Mucosa of descending colon (tissue), 3 donors: ENCODE measurements around the gene ZNF878. TPM values are rescaled to one million over a fixed set of nuclear protein-coding genes. Genes with fewer than 3 reads are reported as not detected.
"Not testable (repeated sequence)": the region's sequence is repeated elsewhere in the genome, so short reads cannot be mapped to it uniquely, and the experiment has no call there.

Source experiments
- ATAC-seq: fragments of 200-7000 bp; cut with Tn5 transposase; one replicate; pipeline ENCODE4 v1.9.1; 2020; ENCODE audit warnings: mild to moderate bottlenecking, moderate library complexity
- DNase-seq, 3 donors: peaks; one replicate each; pipeline ENCODE4 v3.0.0-alpha.2; 2020
- H3K36me3 ChIP-seq: fragments of 200-600 bp; one replicate; pipeline ENCODE4 v1.8.0; 2021; ENCODE audit warnings: low read depth, mild to moderate bottlenecking
- H3K4me1 ChIP-seq: fragments of 200-600 bp; one replicate; pipeline ENCODE4 v1.8.0; 2021; ENCODE audit warnings: low read depth, mild to moderate bottlenecking
- H3K4me3 ChIP-seq: fragments of 200-600 bp; one replicate; pipeline ENCODE4 v1.8.0; 2021; ENCODE audit warnings: mild to moderate bottlenecking
- H3K9me3 ChIP-seq: fragments of 200-600 bp; one replicate; pipeline ENCODE4 v1.8.0; 2021; ENCODE audit warnings: mild to moderate bottlenecking
- CTCF ChIP-seq: fragments of 200-600 bp; IDR thresholded peaks from one replicate; pipeline ENCODE4 v1.8.0; 2022; ENCODE audit warnings: antibody characterized with exemption, mild to moderate bottlenecking
- intact Hi-C, 2 donors: fragments of 100-400 bp; cut with DNase I in 1 of 2; cut with micrococcal nuclease in 1 of 2; formaldehyde crosslinking; loops; one replicate each; pipeline versions ENCODE4 v1.11.0 to v1.11.1; 2022; cut with DNase I, micrococcal nuclease
- total RNA-seq, 3 donors: library from RNA; stranded (reverse); fragmentation: NEBNext Ultra II Directional in 2 of 3; extraction: Animal tissue kit (Norgen Biotek cat#: 25700) in 2 of 3; gene quantifications; one replicate each; pipeline versions ENCODE4 v1.2.1 to v1.2.4, GENCODE V29; 2021 to 2023
- donor health status: DM: no; HTN: no; CAD: no; lungs with moderate emphysema.
- donor health status: DM: no; HTN: no; CAD: no.
- donor health status: DM: no; HTN: yes; CAD: no.

ZNF878 gene
- total RNA-seq, 3 donors from 2014 or later = 0.19 to 0.26 (median 0.22) TPM

GRCh38 chr19:12092065-12092867 is 39.5 kb upstream of the ZNF878 start:
- Histone ChIP-seq H3K9me3 (no peaks in the 10 kb centered on the region), H3K4me3 (peak overlapping the region; percentile 17), H3K36me3 (no peaks in the 10 kb centered on the region), H3K4me1 (peaks cover 2% of the 10 kb centered on the region)
- ATAC-seq (peak; percentile 96), DNase-seq (peak; percentile 81 to 86 (median 81))
- intact Hi-C loops = no loop called here
- TF ChIP-seq CTCF = no peak

DNA sequence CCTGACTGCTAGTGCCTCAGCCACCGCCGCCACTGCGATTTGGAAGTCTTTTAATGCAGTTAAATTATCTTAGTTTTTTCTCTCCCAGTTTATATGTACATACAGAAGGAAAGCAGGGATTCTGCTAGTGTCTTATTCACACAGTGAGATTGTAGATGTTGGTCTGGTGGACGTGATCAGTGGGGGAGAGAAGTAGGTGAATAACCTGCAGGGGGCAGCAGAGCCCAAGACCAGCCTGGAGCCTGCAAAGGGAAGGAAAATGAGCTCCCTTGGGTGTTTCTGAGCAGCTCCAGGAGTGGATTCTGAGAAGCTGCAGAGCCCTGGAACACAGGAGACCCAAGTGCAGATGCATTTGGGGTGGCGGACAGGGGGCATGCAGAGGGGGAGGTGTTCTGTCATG is 38.0 kb upstream of the ZNF878 start:
- intact Hi-C loops = no loop called here
- peak; percentile 73 for ATAC-seq

DNA sequence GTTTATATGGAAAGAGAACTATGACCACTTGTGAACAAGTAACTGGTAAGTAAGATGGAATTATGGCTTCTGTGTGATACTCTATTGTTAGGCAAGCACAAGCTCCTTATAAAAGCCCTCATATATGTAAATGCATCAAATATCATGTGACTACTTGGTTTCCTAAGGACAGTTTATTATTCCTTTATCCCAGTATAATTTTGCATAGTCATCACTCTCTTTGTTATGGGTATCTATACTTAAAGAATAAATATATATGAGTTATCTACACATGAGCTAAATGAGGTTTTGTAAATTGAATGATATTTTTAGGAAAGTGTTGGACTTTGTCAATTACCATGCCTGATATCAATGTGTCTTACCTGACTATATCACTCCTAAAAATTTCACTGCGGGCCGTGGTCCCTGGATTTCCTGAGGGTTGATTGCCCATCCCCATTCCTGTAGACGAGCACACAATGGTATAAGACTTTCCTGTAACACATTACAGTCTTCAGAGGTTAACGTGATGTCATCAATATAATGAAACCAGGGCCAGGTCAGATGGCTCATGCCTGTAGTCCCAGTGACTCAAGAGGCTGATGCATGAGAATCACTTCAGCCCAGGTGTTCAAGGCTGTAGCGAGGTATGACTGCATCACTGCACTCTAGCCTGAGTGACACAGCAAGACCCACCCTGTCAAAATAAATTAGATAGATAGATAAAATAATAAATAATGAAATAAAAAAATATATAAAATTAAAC is 32.5 kb upstream of the ZNF878 start:
- intact Hi-C loops = no loop called here
- Histone ChIP-seq H3K36me3 (no peaks in the 10 kb centered on the region), H3K9me3 (peaks cover 46% of the 10 kb centered on the region), H3K4me1 (no peaks in the 10 kb centered on the region), H3K4me3 (no peak overlapping the region)
- no peak for ATAC-seq
- DNase-seq = no peak
- no peak for TF ChIP-seq CTCF

More for the DNA sequence above, 38.0 kb upstream of the ZNF878 start:
- Histone ChIP-seq H3K36me3 (no peaks in the 10 kb centered on the region), H3K9me3 (no peaks in the 10 kb centered on the region), H3K4me1 (peaks cover 2% of the 10 kb centered on the region), H3K4me3 (no peak overlapping the region)
- no peak for TF ChIP-seq CTCF
- peak in 2 of 3 donors; percentile 56 to 76 for DNase-seq

GRCh38 chr19:12083336-12083735 is 30.6 kb upstream of the ZNF878 start:
- ATAC-seq, H3K4me1 ChIP-seq, H3K36me3 ChIP-seq, DNase-seq, H3K4me3 ChIP-seq, intact Hi-C loops: not testable (repeated sequence)
- peaks cover 65% of the 10 kb centered on the region for H3K9me3 ChIP-seq

- Histone ChIP-seq H3K4me1 (no peaks in the 10 kb centered on the region), H3K4me3 (no peak overlapping the region), H3K9me3 (peaks cover 100% of the 10 kb centered on the region), H3K36me3 (peaks cover 28% of the 10 kb centered on the region)
- ATAC-seq (no peak), DNase-seq (no peak)
- TF ChIP-seq CTCF = no peak
- intact Hi-C loops = no loop called here
Measured at GRCh38 chr19:12077375-12077774, 24.6 kb upstream of the ZNF878 start.

GRCh38 chr19:12076331-12076730 is 23.6 kb upstream of the ZNF878 start:
- H3K9me3 ChIP-seq = peaks cover 100% of the 10 kb centered on the region
- ATAC-seq, intact Hi-C loops, H3K4me1 ChIP-seq, DNase-seq, H3K4me3 ChIP-seq: not testable (repeated sequence)
- H3K36me3 ChIP-seq = peaks cover 28% of the 10 kb centered on the region
